HCT116 (cell line): ENCODE data around the gene DNAJB13. TPM values are rescaled to one million over a fixed set of nuclear protein-coding genes. Genes with fewer than 3 reads are reported as not detected.

Experiments used
- ATAC-seq: fragments of 200-7000 bp; cut with Tn5 transposase; 2 replicates; pipeline ENCODE4 v1.9.1; 2020; ENCODE audit warnings: mild to moderate bottlenecking, moderate library complexity
- BruUV-seq: library from RNA; stranded (reverse); fragments of 400-500 nt; replicated peaks from 2 replicates; lab custom pipeline; 2021; lab: Mats Ljungman, UMichigan
- CTCF ChIA-PET: fragments of 300-600 bp; sonication (Branson Sonifier 250); formaldehyde crosslinking; loops from one replicate; lab custom pipeline; 2021; ENCODE audit warnings: antibody characterized with exemption; lab: Charles Lee
- POLR2A ChIA-PET: fragments of 300-600, 350-600 bp; sonication (Branson Sonifier 250); formaldehyde crosslinking; loops from one replicate; lab custom pipeline; 2021; ENCODE audit warnings: antibody characterized with exemption; lab: Charles Lee
- RAD21 ChIA-PET, 2 experiments: fragments of 300-600 bp; sonication (Branson Sonifier 250); formaldehyde crosslinking; loops; one replicate each; lab custom pipeline; 2023; ENCODE audit warnings: low total read pairs in 2 of 2; ENCODE audit not compliant: uncharacterized antibody in 2 of 2, unreplicated experiment in 2 of 2, low non-redundant PET in 1 of 2; lab: Charles Lee
- DNase-seq: peaks from one replicate; pipeline ENCODE4 v3.0.0-alpha.2; 2010; ENCODE audit warnings: low read depth, low spot score
- H2AFZ ChIP-seq: fragments of 200-600 bp; shearing (Covaris generic), sonication (generic); 2 replicates; pipeline ENCODE4 v1.6.1; 2017; ENCODE audit warnings: low read depth, mixed run types, mixed read lengths, antibody characterized with exemption, low read length; ENCODE audit not compliant: poor library complexity, severe bottlenecking
- H3K27ac ChIP-seq: 2 replicates; pipeline ENCODE4 v1.5.1; 2012; ENCODE audit warnings: low read depth, low read length
- H3K27me3 ChIP-seq: fragments of 200-600 bp; sonication (generic); 2 replicates; pipeline ENCODE4 v1.6.1; 2016; ENCODE audit warnings: mixed run types, low read length, mixed read lengths; ENCODE audit not compliant: insufficient read depth
- H3K36me3 ChIP-seq, 2 experiments: fragments of 200-500 bp in 1 of 2; fragments of 200-600 bp in 1 of 2; sonication (Bioruptor generic) in 1 of 2; sonication (generic) in 1 of 2; 2 replicates each; pipeline versions ENCODE4 v1.5.1 to v1.6.1; 2014 to 2016; ENCODE audit warnings: low read length in 2 of 2, inconsistent platforms in 1 of 2, mixed read lengths in 1 of 2, mixed run types in 1 of 2; ENCODE audit not compliant: insufficient read depth in 2 of 2, control insufficient read depth in 1 of 2
- H3K4me1 ChIP-seq, 2 experiments: fragments of 200-600 bp in 1 of 2; sonication (generic) in 1 of 2; 2 replicates each; pipeline versions ENCODE4 v1.5.1 to v1.6.1; 2012 to 2017; ENCODE audit warnings: low read length in 2 of 2, inconsistent platforms in 1 of 2, mild to moderate bottlenecking in 1 of 2, mixed read lengths in 1 of 2, mixed run types in 1 of 2, moderate library complexity in 1 of 2; ENCODE audit not compliant: insufficient read depth in 2 of 2, control insufficient read depth in 1 of 2
- H3K4me2 ChIP-seq: fragments of 200-600 bp; sonication (generic); 2 replicates; pipeline ENCODE4 v1.6.1; 2017; ENCODE audit warnings: mixed run types, low read length, mixed read lengths
- H3K4me3 ChIP-seq, 2 experiments: fragments of 200-600 bp in 1 of 2; sonication (generic) in 1 of 2; replicated peaks in 1 of 2; 2 replicates each; pipeline ENCODE4 v1.5.1; 2011 to 2016; ENCODE audit warnings: low read length in 2 of 2, control low read depth in 1 of 2, low read depth in 1 of 2, mild to moderate bottlenecking in 1 of 2, mixed read lengths in 1 of 2, mixed run types in 1 of 2
- H3K79me2 ChIP-seq: fragments of 200-600 bp; sonication (generic); 2 replicates; pipeline ENCODE4 v1.6.1; 2017; ENCODE audit warnings: mild to moderate bottlenecking, mixed run types, low read length, moderate library complexity, mixed read lengths; ENCODE audit not compliant: insufficient read depth
- H3K9ac ChIP-seq: fragments of 200-600 bp; sonication (generic); 2 replicates; pipeline ENCODE4 v1.6.1; 2016; ENCODE audit warnings: low read length, mixed read lengths
- H3K9me2 ChIP-seq: fragments of 200-600 bp; sonication (generic), shearing (Covaris generic); 2 replicates; pipeline ENCODE4 v1.6.1; 2017; ENCODE audit warnings: mixed run types, mild to moderate bottlenecking, moderate library complexity; ENCODE audit not compliant: insufficient read depth
- H3K9me3 ChIP-seq, 2 experiments: fragments of 200-500 bp in 1 of 2; fragments of 200-600 bp in 1 of 2; sonication (Bioruptor generic) in 1 of 2; sonication (generic) in 1 of 2; 2 replicates each; pipeline ENCODE4 v1.6.1; 2014 to 2017; ENCODE audit warnings: low read length in 2 of 2, mixed read lengths in 2 of 2, inconsistent platforms in 1 of 2, low read depth in 1 of 2, mild to moderate bottlenecking in 1 of 2, mixed run types in 1 of 2, moderate library complexity in 1 of 2; ENCODE audit not compliant: control insufficient read depth in 1 of 2, insufficient read depth in 1 of 2
- H4K20me1 ChIP-seq: fragments of 200-600 bp; sonication (generic), shearing (Covaris generic); 2 replicates; pipeline ENCODE4 v1.6.1; 2017; ENCODE audit warnings: mixed run types, mild to moderate bottlenecking, moderate library complexity; ENCODE audit not compliant: insufficient read depth
- RAD21 ChIP-seq: IDR thresholded peaks from 2 replicates; pipeline ENCODE4 v1.6.1; 2012; ENCODE audit warnings: low read depth, mild to moderate bottlenecking
- SIN3A ChIP-seq: IDR thresholded peaks from 2 replicates; pipeline ENCODE4 v1.6.1; 2012; ENCODE audit warnings: low read depth
- ZBTB33 ChIP-seq: IDR thresholded peaks from 2 replicates; pipeline ENCODE4 v1.6.1; 2011; ENCODE audit warnings: mild to moderate bottlenecking, low read length, moderate library complexity; ENCODE audit not compliant: insufficient replicate concordance; ENCODE audit errors: extremely low read depth
- intact Hi-C: fragments of 100-400 bp; cut with micrococcal nuclease; formaldehyde crosslinking; loops from 2 replicates; pipeline ENCODE4 v1.10.0; 2022
- total RNA-seq: library from RNA; stranded (reverse); gene quantifications from one replicate; pipeline ENCODE4 v1.2.1, GENCODE V29; 2021; ENCODE audit not compliant: unreplicated experiment

DNAJB13 gene
- total RNA-seq, 1 experiment from 2014 or later: 0.22 TPM

- TF ChIP-seq SIN3A: no peak
- no peak for TF ChIP-seq ZBTB33
Measured at GRCh38 chr11:74011360-74012073, 60.7 kb downstream of the DNAJB13 start (continued).

DNA sequence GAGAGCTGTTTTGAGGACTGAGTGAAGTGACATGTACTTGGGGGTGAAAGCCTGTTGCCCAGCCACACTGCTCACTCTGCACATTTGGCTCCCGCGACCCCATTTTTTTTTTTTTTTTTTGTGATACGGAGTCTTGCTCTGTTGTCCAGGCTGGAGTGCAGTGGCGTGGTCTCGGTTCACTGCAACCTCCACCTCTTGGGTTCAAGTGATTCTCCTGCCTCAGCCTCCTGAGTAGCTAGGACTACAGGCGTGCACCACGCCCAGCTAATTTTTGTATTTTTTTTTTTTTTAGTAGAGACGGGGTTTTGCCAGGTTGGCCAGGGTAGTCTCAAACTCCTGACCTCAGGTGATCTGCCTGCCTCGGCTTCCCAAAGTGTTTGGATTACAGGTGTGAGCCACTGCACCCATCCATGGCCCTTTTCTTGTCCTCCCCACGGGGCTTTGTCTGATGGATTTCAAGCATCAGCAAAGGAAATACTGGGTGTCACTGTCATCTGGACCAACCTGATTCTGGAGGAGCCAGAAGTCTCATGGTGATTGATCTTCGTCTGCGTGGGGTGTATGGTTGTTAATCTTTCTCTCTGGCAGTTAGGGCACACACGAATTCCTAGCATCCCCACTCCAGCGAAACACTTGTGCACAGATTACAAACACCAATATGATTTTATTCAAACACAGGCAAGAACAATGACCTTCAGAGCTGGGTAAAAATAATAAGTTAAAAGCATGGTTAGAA, 61.4 kb downstream of the DNAJB13 start:
- no peaks in the 10 kb centered on the region for H4K20me1 ChIP-seq
- no peak for DNase-seq
- ChIA-PET RAD21 (no interaction called here), CTCF (no interaction called here), POLR2A (no interaction called here)
- H3K27ac ChIP-seq: no peak overlapping the region
- H3K4me1 ChIP-seq: no peaks in the 10 kb centered on the region
- no peak overlapping the region for H3K9ac ChIP-seq
- no peak for ATAC-seq
- no peaks in the 10 kb centered on the region for H3K9me3 ChIP-seq
- H3K9me2 ChIP-seq: no peaks in the 10 kb centered on the region
- no peaks in the 10 kb centered on the region for H3K27me3 ChIP-seq
- no peak for TF ChIP-seq RAD21
- intact Hi-C loops: no loop called here
- no peaks in the 10 kb centered on the region; a peak in 1 of 4 replicates for H3K36me3 ChIP-seq
- H3K4me3 ChIP-seq: no peak overlapping the region
- no peak overlapping the region for H2AFZ ChIP-seq
- BruUV-seq: no TSS peak
- H3K79me2 ChIP-seq: no peaks in the 10 kb centered on the region
- no peak overlapping the region for H3K4me2 ChIP-seq
